GM21528 (cell line): ENCODE data around the gene TMEM184A.

Source experiments
- ATAC-seq: cut with Tn5 transposase; IDR thresholded peaks from one replicate; pipeline ENCODE4 v1.9.1; 2021; ENCODE audit warnings: mild to moderate bottlenecking, moderate library complexity; ENCODE audit not compliant: unreplicated experiment, low FRiP score

TMEM184A gene

DNA sequence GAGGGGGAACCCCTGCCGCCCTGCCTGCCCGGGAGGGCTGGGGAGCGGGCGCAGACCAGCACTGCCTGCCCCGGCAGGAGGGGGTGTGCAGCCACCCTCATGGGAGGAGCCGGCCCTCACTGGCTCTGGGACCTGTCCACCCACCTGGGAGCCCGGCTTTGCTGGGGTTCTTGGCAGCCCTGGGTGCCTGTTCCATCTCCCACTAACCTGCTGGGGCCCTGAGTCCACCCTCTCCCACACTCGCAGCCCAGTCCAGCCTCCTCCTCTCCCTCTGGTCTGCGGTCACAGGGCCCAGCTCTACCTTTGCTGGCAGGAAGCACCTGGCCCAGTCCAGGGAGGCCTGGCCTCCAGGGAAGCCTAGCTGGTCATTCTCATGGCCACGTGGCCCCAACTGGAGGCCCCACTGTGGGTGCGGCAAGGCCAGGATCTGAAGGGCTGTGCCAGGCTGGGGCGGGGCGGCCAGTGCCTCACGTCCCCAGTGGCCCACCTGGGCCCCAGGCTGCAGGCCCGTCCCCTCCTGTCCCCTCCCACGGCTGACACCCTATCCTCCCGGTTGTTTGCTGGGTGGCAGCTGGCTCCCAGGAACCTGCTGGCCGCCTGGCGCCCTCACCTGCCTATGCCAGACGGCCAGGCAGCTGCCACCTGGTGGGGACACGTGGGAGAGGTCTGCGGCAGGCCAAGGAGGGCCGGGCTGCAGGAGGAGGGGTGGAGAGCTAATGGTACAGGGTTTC is at the start of gene TMEM184A:
TMEM184A (minus strand) TSS at position 393 of the 731 bp plus-strand sequence. CDS start 721 bp downstream, outside the sequence.
- no peak for ATAC-seq

DNA sequence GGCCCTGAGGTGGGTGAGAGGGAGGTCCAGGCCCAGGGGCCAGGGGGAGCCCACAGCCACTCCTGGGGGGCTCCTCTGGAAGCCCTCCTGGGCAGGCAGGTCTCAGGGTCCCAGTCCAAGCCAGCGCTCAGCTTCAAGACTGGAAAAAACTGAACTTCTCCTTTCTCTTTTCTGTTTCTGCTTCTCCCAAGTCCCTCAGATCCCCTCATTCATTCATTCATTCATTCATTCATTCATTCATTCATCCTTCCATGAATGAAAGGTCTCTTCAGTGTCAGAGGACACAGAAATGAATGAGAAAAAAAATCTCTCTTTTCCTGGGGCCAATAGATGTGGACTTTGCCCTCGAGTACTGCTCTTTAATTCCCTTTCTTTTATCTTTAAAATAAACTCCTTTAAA is 48.4 kb upstream of the TMEM184A start:
- no peak for ATAC-seq

DNA sequence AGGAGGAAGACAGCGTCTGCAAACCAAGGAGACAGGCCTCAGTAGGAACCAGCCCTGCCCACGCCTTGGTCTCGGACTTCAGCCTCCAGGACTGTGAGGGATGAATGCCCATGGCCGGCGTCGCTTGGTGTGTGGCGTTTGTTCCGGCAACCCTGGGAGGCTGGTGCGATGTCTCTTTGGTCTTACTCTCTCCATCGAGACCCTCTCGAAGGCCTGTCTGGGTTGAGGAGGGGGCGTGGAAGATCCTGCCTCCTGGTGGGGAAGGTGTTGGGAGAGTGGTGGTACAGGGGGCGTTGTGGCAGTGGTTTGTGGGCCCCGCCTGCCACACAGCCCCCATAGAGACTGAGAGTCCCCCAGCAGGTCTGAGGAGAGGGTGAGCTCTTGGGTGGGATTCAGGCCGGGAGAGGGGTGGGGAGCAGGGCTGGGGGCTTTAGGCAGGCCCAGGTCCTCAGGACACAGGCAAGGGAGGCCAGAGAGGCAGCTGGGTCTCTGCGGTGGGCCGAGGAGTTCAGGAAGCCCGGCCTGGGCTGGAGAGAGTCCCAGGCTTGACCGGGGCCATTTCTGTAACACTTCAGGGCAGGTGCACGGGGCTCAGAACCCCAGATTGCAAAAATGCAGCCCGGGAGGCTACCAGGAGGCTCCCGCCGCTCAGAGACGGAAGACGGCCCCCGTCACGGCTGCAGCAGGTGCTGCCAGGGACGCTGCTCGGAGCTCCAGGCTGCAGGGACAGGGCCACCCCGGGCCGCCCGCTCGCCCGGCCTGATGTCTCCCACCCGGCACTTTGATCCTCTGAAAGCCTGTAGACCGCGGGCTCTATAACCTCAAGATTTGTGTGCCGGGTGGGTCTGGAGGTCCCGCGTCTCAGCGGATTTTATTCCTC is 47.6 kb upstream of the TMEM184A start:
- no peak for ATAC-seq

DNA sequence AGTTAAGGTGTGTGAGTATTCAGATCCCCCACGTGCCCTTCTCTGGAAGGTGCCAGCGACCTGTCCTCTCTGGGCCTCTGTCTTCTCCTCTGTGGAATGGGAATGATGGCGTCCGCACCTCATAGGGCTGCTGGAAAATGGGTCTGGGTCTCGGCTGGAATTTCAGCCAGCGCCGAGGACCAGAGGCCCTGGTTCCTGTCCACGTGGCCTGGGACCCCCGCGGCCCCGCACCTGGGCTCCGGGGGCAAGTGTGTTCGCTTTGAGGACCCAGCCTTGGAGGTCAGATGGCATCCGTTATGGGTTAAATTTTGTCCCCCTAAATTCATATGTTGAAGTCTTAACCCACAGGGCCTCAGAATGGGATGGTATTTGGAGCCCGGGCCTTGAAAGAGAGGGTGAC is 46.4 kb upstream of the TMEM184A start:
- no peak for ATAC-seq

DNA sequence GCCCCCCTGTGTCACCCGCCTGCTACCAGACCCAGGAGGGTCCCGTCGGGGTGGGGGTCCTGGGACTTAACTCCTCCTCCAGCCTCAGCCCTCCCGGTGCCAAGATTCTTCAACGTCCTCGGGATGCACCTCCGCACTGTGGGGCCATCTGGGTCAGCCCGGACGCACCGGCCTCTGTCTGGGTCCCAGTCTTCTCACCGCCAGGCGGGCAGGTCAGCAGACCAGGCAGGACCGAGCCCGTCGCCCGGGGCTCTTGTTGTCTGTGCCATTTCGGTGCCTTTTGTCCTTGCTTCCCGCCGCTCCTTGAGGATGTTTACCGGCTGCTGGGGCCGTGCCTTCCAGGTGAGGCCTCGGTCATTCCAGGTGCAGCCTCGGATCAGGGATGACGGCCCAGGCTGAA is 46.0 kb upstream of the TMEM184A start:
- ATAC-seq, result no peak

DNA sequence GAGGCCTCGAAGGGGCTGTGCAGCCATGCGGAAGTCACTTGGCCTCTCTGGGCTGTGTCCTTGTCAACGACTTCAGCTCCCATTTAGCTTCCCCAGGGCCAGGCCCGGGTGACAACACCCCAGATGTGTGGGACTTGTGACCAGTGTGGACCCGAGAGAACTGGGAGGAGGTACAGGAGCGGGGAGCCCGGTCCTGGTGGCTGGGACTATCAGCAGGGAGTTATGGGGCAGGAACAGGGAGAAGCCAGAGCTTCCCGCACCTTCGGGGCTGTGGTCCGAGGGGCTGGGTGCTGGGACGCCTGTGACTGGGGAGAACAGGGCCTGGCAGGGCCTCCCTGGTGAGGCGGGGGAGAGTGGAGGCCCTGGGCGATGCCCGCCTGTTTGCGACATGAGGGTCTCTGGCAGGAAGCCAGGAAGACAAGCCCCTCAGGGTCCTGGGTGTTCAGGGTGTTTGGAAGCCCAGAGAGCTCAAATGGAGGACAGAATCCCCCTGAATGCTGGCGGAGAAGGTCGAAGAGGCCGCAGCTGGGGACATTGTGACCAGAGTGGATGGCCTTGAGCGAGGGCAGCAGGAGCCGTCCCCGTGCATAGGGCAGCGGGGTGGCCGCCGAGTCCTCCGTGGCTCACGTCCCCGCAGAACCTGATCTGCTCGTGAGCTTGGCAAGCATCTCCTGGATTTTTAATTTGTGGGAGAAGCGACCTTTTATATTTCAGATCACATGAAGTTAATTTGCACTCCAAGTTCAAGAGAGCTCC is 43.8 kb upstream of the TMEM184A start:
- ATAC-seq, result no peak

DNA sequence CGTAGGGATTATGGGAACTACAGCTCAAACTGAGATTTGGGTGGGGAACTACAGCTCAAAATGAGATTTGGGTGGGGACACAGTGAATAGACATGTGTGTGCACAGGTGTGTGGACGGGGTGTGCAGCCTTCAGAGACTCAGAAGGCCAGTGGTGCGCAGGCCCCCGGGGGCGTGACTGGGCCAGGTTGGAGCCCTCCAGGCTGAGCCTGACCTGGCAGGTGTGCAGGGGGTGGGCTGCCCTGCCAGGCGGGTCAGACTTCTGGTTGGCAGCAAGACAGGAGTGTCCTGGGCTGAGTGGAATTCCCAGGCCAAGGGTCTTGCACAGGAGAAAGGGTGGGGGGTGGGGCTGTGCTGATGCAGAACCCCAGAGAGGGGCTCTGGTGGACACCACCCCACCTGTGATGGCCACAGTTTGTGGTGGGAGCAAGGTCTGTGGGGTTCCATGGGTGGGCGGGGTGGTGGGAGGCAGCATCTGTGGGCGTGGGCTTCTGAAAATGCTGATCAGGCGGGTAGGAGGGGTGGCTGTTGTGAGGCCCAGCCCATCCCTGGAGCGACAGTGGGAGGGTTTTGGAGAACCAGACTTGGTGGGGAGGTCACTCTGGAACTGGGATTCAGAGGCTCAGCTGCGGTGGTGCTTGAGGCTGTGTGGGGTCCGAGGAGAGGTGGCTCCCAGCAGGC is 43.1 kb upstream of the TMEM184A start:
- no peak for ATAC-seq

DNA sequence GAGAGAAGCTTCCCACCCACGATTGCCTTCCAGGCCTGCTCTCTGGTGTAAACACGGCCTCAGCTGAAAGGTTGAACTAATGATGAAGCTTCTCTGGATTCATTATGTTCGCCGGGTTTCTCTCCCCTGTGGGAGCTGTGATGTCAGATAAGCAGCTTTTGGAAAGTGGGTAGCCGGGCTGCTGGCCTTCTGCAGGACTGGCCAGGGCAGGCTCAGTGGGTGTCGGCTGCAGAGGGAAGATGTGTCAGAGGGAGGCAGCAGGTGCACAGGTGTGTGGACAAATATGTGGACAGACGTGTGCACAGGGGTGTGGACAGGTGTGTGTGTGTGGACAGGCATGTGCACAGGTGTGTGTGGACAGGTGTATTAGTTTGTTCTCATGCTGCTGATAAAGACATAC is 42.3 kb upstream of the TMEM184A start:
- ATAC-seq, result no peak

DNA sequence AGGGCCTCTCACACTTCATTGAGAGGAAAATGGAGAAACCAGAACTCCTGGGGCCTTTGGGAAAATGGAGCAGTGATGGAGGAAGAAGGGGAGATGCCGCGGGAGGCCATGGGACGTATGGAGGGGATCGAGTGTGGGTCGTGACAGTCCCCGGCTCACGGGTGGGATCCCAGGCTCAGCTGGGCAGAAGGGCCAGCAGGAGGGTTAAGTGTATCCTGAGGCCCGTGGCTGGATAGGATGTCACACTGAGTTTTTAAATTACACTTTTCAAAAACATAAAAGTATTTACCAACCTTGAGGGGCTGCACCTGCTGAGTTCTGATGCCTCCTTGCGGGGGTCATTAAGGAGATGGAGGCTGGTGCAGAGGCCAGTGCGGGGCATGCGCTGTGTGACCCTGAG is 41.8 kb upstream of the TMEM184A start:
- no peak for ATAC-seq

DNA sequence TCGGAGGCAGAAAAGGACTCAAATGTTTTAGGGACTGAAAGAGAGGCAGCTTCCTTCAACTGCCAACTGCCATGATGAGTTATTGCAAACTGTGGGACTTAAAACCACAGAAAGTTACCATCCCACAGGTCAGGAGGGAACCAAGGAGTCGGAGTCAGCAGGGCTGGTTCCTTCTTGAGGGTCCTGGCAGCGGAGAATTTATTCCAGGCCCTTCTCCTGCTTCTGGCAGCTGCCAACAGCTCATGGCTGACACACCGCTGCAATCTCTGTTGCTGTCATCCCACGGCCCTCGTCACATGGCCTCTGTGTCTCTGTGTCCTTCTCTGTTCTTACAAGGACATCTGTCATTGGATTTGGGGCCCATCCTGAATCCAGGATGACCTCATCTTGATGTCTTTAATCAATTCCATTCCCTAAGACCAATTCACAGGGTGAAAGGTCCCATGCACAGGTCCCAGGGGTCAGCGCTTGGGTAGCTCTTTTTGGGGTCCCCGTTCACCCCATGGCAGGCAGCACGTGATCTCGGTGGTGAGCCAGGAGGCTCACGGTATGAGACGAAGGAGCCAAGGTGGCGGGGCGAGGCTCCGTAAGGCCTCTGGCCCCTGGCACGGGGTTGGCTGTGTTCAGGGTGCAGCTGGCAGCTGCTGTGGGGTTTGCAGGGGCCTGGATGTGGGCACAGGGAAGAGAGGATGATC is 41.2 kb upstream of the TMEM184A start:
- ATAC-seq, result no peak

DNA sequence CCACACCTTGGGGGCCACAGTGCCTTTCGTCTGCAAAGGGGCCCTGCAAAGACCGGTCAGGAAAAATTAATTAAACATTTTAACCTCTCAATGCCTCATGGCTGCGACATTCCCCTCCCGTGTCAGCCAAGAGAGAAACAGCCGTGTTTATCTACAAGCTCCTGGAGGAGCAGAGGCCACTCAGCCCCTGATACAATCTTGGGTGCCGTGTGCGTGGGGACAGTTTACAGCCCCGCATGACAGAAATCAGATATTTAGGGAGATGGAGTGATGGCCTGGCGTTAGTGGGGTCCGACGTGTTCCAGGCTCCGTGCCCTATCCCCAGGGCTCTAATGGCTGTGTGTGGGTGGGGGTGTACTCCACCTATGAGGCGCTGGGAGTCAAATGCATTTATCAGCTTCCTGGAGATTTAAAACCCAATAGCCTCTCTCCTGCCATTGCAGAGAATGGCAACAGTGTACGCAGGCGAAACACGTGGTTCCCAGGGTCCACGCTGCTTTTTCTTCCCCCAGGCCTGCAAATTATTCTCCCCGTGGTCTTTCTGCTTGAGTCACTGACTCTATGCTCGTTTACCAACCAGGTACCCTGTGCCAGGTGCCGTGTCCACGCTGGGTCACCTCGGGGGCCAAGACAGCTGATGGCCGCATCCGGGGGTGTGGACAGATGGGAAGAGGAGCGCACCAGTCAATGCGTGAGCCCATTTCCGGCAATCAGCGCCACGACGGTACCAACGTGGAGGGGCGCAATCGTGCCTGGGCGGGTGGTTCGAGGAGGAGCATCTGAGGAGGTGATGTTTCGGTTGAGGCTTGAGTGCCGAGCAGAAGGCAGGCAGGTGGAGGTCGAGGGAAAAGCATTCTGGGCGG is 40.4 kb upstream of the TMEM184A start:
- ATAC-seq, result no peak

DNA sequence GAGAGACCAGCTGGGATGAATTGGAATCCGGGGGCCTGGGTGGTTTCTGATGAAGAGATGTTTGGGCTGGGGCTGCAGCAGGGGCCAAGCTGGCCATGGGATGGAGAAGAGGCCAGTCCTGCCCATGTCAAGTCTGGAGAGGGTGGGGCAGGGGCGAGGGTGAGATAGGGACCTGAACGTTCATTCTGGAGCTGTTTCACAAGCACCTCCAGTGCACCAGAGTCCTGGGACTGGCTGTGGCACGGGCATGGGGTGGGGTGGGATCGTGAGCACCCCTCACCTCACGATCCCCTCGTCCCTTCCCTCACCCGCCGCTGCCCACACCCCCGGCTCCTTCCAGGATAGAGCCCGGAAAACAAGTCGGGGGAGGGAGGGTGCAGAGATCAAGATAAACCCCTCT is 39.6 kb upstream of the TMEM184A start:
- ATAC-seq, result no peak

DNA sequence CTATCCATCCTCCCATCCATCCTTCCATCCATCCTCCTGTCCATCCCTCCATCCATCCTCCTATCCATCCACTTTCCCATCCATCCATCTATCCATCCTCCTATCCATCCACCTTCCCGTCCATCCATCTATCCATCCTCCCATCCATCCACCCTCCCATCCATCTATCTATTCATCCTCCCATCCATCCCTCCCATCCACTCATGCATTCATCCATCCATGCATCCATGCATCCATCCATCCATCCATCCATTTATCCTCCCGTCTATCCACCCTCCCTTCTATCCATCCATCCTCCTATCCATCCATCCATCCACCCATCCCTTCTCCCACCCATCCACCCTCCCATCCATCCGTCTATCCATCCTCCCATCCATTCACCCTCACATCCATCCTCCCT is 39.0 kb upstream of the TMEM184A start:
- ATAC-seq, result no peak

DNA sequence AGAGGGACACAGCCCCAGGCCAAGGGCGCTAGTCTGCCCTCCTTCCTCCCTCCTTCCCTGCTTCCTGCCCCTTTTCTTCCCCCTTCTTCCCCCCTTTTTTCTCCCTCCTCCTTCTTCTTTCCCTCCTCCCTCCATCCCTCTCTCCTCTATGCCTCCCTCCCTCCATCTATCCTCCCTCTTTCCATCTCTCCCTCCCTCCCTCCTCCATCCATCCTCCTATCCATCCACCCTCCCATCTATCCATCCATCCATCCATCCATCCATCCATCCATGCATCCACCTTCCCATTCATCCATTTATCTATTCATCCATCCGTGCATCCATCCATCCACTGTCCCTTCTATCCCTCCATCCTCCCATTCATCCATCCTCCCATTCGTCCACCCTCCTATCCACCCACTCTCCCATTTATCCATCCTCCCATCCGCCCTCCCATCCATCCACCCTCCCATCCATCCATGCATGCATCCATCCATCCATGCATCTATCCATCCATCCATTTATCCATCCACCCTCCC is 38.0 kb upstream of the TMEM184A start:
- ATAC-seq, result no peak

DNA sequence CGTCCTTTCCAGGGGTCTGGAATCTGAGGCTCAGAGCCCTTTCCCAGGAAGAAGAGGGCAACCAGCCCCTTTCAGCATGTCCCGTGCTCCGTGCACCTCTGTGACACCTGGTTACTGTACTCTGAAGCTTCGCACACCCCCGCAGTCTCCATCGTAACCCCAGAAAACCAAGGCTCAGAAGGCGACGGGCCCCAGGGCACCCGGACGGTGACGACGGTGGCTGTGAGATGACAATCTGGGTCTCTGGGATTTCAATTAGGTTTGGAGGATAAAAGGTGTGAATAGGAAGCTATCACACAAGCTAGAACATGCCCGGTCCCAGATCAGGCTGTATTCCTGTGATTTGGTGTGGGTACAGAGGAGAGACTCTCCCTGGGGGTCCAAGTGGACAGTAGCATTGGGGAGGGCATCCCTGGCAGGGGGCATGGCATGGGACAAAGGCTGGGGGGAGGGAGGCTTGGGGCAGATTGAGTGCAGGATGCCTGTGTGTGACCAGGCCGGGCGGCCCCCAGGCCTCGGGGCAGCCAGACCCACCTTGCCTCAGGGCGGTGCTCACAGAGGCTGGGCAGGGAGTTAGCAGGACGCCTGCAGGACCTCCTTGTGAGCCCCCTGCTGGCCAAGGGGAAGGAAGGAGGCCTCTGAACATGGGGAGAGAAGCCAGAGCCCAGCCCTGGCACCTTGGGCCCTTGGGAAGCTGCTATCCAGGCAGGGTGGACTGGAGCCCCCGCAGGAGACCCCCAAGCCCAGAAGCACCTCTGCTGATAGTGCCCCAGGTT is 37.3 kb upstream of the TMEM184A start:
- no peak for ATAC-seq

DNA sequence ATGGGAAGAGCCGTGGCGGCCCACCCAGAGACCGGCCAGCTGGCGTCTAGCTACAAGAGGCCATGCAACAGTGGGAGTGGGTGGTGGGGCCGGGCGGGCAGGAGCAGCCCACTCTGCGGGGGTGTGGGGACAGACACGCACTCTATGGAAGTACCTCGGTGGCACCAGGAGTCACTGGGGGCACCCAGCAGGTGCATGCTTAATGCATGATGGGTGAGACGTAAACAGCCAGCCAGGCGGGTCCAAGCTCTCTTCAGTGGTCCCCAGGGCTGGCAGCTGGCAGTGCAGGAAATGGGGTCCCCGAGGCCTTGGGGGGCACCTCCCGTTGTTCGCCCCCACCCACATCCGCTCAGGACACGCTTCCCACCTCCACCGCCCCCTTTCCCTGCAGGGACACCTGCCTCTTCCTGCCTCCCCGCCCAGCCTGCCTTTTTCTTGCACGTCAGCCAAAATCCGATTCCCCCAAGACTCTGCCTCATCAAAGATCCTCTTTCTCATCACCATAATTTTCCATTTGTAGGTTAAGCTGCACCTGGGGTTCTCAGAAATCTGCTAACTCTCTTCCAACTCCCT is 36.4 kb upstream of the TMEM184A start:
- ATAC-seq, result no peak

DNA sequence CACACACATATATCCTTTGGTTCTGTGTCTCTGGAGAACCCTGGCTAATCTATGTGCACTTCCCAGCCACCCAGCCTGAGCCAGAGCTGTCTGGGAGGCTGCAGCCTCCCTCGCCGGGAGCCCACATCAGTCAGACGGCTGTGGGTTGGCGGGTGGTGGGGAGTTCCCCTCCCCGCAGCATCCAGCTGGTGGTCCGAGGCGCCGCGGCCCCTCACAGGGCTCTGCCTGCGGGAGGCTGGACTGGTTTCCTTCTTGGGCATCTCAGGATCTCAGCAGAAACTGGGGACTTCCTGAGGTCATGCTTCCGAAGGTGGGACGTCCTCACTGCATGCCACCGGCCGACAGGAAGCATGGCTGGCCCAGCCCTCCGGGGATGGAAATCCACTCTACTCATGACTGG is 35.9 kb upstream of the TMEM184A start:
- no peak for ATAC-seq

DNA sequence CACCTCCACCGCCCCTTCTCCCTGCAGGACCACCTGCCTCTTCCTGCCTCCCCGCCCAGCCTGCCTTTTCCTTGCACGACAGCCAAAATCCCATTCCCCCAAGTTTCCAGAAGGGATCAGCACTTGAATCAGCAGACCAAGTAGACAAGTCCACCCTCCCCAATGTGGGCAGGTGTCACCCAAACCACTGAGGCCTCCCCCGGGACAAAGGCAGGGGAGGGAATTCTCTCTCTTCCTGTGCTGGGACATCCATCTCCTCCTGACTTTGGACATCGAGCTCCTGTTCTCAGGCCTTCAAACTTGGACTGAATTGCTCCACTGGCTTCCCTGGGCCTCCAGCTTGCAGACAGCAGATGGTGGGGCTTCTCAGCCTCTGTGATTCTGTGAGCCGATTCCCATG is 35.4 kb upstream of the TMEM184A start:
- no peak for ATAC-seq
